IMR-90 (cell line): ENCODE results near the gene MTR.

Experiments used
- CEBPB ChIP-seq: IDR thresholded peaks from 2 replicates; pipeline ENCODE4 v1.6.1; 2012; ENCODE audit warnings: low read depth, low read length, improper control_type of control experiment
- FOS ChIP-seq: fragments of 150-350 bp; IDR thresholded peaks from 2 replicates; pipeline ENCODE4 v1.6.1; 2016; ENCODE audit warnings: low read depth, low read length
- MAFK ChIP-seq: IDR thresholded peaks from 2 replicates; pipeline ENCODE4 v1.6.1; 2012; ENCODE audit warnings: low read depth, low read length, improper control_type of control experiment
- MAZ ChIP-seq: IDR thresholded peaks from 2 replicates; pipeline ENCODE4 v1.6.1; 2012; ENCODE audit warnings: low read depth, mild to moderate bottlenecking, low read length, improper control_type of control experiment, moderate library complexity, borderline replicate concordance
- MXI1 ChIP-seq: IDR thresholded peaks from 2 replicates; pipeline ENCODE4 v1.6.1; 2012; ENCODE audit warnings: low read depth, mild to moderate bottlenecking, low read length, moderate library complexity, borderline replicate concordance
- POLR2A ChIP-seq: IDR thresholded peaks from 2 replicates; pipeline ENCODE4 v1.6.1; 2012; ENCODE audit warnings: mild to moderate bottlenecking, low read depth, low read length
- RAD21 ChIP-seq: IDR thresholded peaks from 2 replicates; pipeline ENCODE4 v1.6.1; 2012; ENCODE audit warnings: low read length, improper control_type of control experiment
- RFX5 ChIP-seq: IDR thresholded peaks from 2 replicates; pipeline ENCODE4 v1.8.0; 2012; ENCODE audit warnings: low read depth, mild to moderate bottlenecking, low read length, moderate library complexity
- TF ChIP-seq, protein P1 (sequence below): conservative IDR thresholded peaks from 2 replicates; pipeline ENCODE4 v1.5.1; 2012; ENCODE audit warnings: mild to moderate bottlenecking, low read depth, low read length, improper control_type of control experiment
- TF ChIP-seq, protein P2 (sequence below): fragments of 150-350 bp; IDR thresholded peaks from 2 replicates; pipeline ENCODE4 v1.6.1; 2017; ENCODE audit warnings: mild to moderate bottlenecking, antibody characterized with exemption, low read length, low read depth
- TF ChIP-seq, protein P3 (sequence below): fragments of 150-350 bp; IDR thresholded peaks from 2 replicates; pipeline ENCODE4 v1.6.1; 2016; ENCODE audit warnings: low read depth, mild to moderate bottlenecking, low read length, moderate library complexity, borderline replicate concordance

DNA sequence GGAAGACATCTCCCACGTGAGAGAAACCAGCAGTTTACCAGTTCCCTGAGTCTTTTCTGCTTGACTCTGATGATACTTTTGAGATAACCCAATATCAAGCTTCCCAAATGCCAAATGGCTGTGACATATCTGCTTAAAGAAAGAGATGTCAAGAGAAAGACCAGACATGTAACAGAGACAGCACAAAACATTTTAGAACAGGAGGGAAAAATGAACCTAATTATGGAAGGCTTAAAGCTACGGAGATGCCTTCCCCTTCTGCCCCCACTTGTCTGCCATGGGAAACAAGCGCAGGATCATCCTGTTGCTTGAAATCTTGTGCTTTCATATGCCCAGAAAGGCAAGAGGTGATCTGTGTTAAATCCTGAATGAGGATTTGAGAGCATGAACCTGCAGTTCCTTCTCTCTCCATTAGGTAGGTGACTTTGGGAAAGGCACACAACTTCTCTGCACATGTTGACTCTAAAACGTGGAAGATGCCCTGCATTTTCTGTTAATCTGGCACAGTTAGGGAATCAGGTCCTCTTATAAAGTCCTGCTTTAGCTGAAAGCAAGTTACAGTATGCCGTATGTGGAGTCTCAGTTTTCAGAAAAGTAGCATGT is 46.7 kb upstream of the MTR start:
- TF ChIP-seq, protein P1, sequence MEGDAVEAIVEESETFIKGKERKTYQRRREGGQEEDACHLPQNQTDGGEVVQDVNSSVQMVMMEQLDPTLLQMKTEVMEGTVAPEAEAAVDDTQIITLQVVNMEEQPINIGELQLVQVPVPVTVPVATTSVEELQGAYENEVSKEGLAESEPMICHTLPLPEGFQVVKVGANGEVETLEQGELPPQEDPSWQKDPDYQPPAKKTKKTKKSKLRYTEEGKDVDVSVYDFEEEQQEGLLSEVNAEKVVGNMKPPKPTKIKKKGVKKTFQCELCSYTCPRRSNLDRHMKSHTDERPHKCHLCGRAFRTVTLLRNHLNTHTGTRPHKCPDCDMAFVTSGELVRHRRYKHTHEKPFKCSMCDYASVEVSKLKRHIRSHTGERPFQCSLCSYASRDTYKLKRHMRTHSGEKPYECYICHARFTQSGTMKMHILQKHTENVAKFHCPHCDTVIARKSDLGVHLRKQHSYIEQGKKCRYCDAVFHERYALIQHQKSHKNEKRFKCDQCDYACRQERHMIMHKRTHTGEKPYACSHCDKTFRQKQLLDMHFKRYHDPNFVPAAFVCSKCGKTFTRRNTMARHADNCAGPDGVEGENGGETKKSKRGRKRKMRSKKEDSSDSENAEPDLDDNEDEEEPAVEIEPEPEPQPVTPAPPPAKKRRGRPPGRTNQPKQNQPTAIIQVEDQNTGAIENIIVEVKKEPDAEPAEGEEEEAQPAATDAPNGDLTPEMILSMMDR: no peak
- TF ChIP-seq, protein P2, sequence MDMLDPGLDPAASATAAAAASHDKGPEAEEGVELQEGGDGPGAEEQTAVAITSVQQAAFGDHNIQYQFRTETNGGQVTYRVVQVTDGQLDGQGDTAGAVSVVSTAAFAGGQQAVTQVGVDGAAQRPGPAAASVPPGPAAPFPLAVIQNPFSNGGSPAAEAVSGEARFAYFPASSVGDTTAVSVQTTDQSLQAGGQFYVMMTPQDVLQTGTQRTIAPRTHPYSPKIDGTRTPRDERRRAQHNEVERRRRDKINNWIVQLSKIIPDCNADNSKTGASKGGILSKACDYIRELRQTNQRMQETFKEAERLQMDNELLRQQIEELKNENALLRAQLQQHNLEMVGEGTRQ: no peak
- TF ChIP-seq POLR2A: no peak
- TF ChIP-seq MAFK: no peak
- no peak for TF ChIP-seq RAD21
- TF ChIP-seq MXI1: no peak
- no peak for TF ChIP-seq CEBPB
- no peak for TF ChIP-seq MAZ
- TF ChIP-seq RFX5: no peak
- TF ChIP-seq, protein P3, sequence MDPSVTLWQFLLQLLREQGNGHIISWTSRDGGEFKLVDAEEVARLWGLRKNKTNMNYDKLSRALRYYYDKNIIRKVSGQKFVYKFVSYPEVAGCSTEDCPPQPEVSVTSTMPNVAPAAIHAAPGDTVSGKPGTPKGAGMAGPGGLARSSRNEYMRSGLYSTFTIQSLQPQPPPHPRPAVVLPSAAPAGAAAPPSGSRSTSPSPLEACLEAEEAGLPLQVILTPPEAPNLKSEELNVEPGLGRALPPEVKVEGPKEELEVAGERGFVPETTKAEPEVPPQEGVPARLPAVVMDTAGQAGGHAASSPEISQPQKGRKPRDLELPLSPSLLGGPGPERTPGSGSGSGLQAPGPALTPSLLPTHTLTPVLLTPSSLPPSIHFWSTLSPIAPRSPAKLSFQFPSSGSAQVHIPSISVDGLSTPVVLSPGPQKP: no peak
- TF ChIP-seq FOS: no peak
